Medulla oblongata (tissue), 1 donor: ENCODE measurements around the gene INPP5A.
"Not testable (repeated sequence)": the region's sequence is repeated elsewhere in the genome, so short reads cannot be mapped to it uniquely, and the experiment has no call there.

Experiments used
- DNase-seq: peaks from one replicate; pipeline ENCODE4 v3.0.0-alpha.2; 2015; ENCODE audit errors: extremely low spot score

The INPP5A gene

GRCh38 chr10:132548106-132548823, 10.7 kb downstream of the INPP5A start:
- no peak for DNase-seq

GRCh38 chr10:132548869-132549268, 11.3 kb downstream of the INPP5A start:
- no peak for DNase-seq

- DNase-seq = no peak
Measured at GRCh38 chr10:132549371-132549770, 11.8 kb downstream of the INPP5A start.

GRCh38 chr10:132550366-132551092, 12.9 kb downstream of the INPP5A start:
- no peak for DNase-seq

- no peak for DNase-seq
Measured at GRCh38 chr10:132551093-132551807, 13.7 kb downstream of the INPP5A start.

GRCh38 chr10:132551808-132552130, 14.2 kb downstream of the INPP5A start:
- no peak for DNase-seq

GRCh38 chr10:132552635-132553034, 15.0 kb downstream of the INPP5A start:
- not testable (repeated sequence) for DNase-seq

- not testable (repeated sequence) for DNase-seq
Measured at GRCh38 chr10:132553568-132553967, 16.0 kb downstream of the INPP5A start.

- DNase-seq = no peak
Measured at GRCh38 chr10:132554053-132554990, 16.7 kb downstream of the INPP5A start.

GRCh38 chr10:132554991-132555647, 17.5 kb downstream of the INPP5A start:
- DNase-seq = no peak

GRCh38 chr10:132555648-132556575, 18.3 kb downstream of the INPP5A start:
- DNase-seq = no peak

- DNase-seq = no peak
Measured at GRCh38 chr10:132556994-132557441, 19.4 kb downstream of the INPP5A start.

GRCh38 chr10:132557696-132558515, 20.3 kb downstream of the INPP5A start:
- no peak for DNase-seq

GRCh38 chr10:132558516-132559413, 21.2 kb downstream of the INPP5A start:
- no peak for DNase-seq

- no peak for DNase-seq
Measured at GRCh38 chr10:132559538-132559937, 22.0 kb downstream of the INPP5A start.

- DNase-seq = no peak
Measured at GRCh38 chr10:132560241-132560731, 22.7 kb downstream of the INPP5A start.

- no peak for DNase-seq
Measured at GRCh38 chr10:132562177-132562915, 24.8 kb downstream of the INPP5A start.
